HG03469 (cell line): ENCODE data around the gene BCL2L13.
A peak's percentile ranks its signal among the peaks of the same experiment; 100 is the strongest.
"Not testable (repeated sequence)": the region's sequence is repeated elsewhere in the genome, so short reads cannot be mapped to it uniquely, and the experiment has no call there.

ENCODE experiments used
- ATAC-seq: cut with Tn5 transposase; IDR thresholded peaks from one replicate; pipeline ENCODE4 v1.9.1; 2021; ENCODE audit warnings: mild to moderate bottlenecking, moderate library complexity, moderate number of reproducible peaks; ENCODE audit not compliant: unreplicated experiment

The BCL2L13 gene

DNA sequence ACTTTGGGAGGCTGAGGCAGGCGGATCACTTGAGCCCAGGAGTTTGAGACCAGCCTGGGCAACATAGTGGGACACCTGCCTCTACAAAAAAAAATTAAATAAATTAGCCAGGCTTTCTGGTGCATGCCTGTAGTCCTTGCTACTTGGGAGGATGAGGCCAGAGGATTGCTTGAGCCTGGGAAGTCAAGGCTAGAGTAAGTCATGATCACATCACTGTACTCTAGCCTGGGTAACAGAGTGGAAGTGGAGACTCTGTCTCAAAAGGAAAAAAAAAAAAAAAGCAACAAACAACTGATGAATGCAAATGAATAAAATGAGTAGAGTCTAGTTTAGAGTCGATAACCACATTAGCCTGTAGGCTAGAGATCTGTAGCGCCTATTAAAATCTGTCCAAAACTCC lies 3.9 kb upstream of the BCL2L13 start:
- ATAC-seq: no peak

DNA sequence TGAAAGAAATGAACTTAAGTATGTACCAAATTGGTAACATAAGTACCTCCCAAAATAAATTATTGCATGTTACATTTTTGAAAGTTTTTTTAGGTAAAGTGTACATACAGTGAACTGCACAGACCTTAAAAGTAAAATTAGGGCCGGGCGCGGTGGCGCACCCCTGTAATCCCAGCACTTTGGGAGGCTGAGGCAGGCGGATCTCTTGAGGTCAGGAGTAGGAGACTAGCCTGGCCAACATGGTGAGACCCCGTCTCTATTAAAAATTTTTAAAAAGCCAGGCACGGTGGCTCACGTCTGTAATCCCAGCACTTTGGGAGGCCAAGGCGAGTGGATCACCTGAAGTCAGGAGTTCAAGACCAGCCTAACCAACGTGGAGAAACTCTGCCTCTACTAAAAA lies 1.7 kb upstream of the BCL2L13 start:
- ATAC-seq: not testable (repeated sequence)

DNA sequence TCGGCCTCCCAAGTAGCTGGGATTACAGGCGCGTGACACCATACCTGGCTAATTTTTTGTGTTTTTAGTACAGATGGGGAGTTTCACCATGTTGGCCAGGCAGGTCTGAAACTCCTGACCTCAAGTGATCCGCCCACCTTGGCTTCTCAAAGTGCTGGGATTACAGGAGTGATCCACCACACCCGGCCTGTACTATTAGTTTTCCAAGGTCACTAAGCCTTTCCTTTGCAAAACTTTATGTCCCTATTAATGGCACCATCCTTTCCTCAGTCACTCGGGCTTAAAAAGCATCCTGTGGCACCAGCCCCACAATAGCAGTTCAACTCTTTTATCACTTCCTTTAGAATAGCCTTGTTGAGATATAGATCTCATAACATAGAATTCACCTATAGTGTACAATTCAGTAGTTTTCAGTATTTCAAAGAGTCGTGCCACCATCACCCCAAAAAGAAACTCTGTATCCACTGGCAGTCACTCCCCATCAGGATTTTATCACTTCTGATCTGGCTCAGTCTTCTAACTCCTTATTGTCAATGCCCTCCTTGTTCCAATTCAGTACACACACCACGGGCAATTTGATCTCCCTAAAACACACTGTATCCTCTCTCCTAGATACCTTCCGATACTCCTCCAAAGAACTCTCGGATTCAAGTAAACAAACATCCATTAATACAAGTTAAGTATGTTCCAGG lies 921 bp upstream of the BCL2L13 start:
- ATAC-seq: no peak

DNA sequence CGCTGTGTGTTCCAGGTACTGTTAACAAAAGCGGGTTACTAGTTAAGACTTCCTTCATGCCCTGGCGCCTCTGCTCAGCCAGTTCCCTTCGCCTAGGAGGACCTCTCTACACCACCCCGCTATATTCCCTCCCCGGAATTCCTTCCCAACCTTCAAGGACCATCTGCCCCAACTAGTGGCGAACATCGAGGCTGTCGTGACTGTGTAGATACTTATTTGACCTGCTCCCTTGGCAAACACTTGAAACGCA lies 450 bp upstream of the BCL2L13 start:
- ATAC-seq: peak; percentile 15

DNA sequence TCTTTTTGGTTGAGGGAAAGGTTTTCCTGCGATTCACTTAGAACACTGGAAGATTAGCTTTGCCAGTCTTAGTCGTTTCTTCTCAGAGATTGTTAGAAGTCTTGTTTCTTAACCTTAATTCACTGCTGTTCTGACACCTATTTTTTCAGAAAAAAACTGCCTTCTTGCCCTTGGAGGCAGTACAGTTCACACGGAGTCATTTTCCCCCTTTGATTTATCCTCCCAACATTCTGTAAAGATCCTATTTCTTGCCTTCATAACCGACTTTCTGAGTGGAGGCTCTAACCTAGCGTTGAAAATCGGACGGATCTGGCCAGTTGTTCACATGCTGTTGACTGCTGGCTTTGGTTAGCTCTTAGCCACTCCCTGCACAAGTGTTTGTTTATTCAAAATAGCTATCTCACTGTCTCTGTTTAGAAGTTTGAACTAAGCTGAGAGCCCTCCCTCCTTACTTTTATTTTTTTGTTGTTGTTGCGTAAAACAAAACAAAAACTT lies 737 bp downstream of the BCL2L13 start:
- no peak for ATAC-seq

DNA sequence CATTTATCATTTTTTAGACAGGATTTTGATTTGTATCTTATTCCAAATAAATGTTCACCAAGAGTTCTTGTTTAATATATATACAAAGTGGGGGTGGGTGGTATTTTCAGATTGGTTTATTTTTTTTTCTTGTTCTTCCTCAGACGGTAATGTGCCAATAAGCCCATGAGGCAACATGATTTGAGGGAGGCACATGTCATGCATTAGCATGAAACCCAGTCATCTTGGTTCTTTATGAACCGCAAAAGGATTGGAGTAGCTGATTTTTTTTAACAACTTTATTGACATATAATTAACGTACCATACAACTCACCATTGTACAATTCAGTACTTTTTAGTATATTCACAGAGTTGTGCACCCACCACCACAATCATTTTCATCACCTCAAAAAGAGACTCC lies 2.7 kb downstream of the BCL2L13 start:
- ATAC-seq: no peak

DNA sequence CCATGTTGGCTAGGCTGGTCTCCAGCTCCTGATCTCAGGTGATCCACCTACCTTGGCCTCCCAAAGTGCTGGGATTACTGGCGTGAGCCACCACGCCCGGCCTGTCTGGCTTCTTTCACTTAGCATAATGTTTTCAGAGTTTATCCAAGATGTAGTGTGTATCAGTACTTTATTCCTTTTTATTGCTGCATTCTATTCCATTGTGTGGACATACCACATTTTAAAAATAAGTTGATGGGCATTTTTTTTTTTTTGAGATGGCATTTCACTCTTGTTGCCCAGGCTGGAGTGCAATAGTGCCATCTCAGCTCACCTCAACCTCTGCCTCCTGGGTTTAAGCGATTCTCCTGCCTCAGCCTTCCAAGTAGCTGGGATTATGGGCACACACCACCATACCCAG lies 3.8 kb downstream of the BCL2L13 start:
- ATAC-seq: not testable (repeated sequence)

DNA sequence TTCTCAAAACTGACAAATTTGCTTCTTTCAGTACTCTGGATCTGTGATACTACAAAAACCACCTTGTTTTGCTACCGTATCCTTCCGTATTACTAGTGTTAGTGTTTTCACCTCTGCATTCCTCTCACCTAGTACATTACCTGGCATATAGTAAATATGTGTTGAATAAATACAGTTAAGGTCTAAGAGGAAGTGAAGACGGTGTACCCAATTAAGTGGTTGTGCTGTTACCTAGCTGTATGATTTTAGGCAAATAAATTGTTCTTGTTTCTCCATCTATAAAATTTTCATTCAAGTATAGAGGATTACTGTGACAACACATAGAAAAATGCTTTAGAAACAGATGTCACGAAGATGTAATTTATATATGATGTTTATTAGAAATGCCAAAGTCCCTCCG lies 8.9 kb downstream of the BCL2L13 start:
- no peak for ATAC-seq

DNA sequence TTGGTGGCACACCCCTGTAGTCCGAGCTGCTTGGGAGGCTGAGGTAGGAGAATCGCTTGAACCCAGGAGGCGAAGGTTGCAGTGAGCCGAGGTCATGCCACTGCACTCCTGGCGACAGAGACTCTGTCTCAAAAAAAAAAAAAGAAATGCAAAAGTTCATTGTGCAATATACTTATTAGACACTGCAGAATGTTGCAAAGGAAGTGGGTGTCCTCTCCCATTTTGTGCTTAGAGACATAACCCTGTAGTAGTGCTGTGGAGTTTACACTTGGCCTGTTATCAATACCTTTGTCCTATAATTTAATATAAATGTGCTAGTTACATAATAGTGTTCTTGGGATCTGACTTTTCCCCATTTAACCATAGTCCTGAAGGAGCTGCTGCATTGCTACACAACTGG lies 9.4 kb downstream of the BCL2L13 start:
- no peak for ATAC-seq

DNA sequence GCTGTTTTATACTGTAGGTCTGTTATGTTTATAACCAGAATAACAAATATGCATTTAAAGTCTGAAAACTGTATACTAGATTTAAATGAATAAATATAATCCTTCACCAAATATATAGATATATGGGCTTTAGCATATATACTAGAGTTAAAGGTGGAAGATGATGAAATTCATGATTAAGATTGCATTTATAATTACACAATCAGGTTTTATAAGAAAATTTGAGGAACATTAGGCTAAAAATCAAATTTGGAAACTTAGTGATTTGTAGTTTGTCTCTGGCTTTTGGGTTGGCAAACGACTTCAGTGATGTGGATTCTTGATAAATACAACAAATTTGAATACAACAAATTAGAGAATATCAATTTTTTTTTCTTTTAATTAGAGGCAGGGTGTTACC lies 10.0 kb downstream of the BCL2L13 start:
- no peak for ATAC-seq

DNA sequence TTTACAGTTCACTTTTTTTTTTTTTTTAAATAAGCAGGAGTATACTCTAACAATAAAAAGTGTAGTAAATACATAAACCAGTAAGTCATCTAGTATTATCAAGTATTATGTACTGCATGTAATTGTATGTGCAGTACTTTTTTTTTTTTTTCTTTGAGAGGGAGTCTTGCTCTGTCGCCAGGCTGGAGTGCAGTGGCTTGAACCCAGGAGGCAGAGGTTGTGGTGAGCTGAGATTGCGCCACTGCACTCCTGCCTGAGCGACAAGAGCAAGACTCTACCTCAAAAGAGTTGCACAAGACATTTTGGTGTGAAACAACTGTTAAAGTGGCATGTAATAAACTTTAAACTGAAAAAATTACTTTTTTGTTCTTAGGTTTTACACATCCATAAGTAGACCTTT lies 16.7 kb downstream of the BCL2L13 start:
- ATAC-seq: no peak

DNA sequence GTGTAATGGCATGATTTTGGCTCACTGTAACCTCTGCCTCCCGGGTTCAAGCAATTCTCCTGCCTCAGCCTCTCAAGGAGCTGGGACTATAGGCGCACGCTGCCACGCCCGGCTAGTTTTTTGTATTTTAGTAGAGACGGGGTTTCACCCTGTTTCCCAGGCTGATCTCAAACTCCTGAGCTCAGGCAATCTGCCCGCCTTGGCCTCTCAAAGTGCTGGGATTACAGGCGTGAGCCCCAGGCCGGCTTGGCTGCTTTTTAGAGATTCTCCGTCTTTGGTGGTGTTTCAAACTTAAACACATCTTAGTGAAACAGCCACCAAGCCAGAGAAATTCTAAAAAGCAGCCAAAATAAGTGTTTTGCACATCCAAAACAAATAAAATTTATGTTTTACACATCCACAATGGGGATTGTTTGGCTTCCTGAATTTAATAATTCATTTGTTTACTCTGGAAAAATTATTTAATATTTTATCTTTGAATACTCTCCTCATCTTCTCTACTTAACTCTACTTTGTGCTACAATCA lies 18.4 kb downstream of the BCL2L13 start:
- ATAC-seq: no peak

DNA sequence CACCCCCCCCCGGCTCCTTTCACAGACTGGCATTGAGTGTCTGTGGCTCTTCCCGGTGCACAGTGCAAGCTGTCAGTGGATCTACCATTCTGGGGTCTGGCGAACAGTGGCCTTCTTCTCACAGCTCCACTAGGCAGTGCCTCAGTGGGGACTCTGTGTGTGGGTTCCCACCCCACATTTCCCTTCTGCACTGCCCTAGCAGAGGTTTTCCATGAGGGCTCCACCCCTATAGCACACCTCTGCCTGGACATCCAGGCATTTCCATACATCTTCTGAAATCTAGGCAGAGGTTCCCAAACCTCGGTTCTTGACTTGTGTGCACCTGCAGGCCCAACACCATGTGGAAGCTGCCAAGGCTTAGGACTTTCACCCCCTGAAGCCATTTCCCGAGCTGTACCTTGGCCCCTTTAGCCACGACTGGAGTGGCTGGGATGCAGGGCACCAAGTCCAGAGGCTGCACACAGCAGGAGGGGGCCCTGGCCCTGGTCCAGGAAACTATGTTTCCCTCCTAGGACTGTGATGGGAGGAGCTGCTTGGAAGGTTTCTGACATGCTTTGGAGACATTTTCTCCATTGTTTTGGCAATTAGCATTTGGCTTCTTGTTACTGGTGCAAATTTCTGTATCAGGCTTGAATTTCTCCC lies 26.0 kb downstream of the BCL2L13 start:
- no peak for ATAC-seq

DNA sequence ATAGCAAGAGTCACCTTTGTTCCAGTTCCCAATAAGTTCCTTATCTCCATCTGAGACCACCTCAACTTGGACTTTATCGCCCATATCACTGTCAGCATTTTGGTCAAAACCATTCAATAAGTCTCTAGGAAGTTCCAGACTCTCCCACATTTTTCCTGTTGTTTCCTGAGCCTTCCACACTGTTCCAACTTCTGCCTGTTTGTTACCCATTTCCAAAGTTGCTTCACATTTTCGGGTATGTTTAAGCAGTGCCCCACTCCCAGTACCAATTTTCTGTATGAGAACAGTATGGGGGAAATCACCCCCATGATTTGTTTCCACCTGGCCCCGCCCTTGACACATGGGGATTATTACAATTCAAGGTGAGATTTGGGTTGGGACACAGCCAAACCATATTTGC lies 26.7 kb downstream of the BCL2L13 start:
- no peak for ATAC-seq

DNA sequence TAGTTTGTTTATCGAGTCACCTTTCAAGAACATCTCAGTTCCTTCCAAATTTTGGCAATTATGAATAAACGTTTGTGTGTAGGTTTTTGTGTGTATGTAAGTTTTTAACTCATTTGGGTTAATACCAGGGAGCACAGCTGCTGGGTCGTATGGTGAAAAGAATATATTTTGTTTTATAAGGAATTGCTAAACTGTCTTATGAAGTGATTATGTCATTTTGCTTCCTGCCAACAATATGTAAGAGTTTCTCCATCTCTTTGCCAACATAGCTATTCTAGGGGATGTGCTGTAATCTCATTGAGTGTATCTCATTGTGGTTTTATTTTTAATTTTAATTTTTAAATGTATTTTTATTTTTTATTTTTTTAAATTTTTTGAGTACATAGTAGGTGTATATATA lies 27.3 kb downstream of the BCL2L13 start:
- ATAC-seq: no peak

DNA sequence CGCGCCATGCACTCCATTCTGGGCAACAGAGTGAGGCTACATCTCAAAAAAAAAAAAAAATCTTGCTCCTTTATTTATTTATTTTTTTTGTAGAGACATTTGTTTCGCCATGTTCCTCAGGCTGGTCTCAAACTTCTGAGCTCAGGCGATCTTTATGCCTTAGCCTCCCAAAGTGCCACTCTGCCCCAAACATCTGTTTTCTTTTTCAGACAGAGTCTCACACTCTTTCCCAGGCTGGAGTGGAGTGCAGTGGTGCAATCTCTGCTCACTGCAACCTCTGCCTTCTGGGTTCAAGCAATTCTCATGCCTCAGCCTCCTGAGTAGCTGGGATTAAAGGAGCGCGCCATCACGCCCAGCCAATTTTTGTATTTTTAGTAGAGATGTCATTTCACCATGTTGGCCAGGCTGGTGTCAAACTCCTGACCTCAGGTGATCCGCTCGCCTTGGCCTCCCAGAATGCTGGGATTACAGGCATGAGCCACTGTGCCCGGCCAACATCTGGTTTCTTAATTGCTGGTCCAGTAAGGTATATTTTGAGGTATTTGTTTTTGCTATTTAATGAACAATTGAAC lies 33.0 kb downstream of the BCL2L13 start:
- ATAC-seq: not testable (repeated sequence)

DNA sequence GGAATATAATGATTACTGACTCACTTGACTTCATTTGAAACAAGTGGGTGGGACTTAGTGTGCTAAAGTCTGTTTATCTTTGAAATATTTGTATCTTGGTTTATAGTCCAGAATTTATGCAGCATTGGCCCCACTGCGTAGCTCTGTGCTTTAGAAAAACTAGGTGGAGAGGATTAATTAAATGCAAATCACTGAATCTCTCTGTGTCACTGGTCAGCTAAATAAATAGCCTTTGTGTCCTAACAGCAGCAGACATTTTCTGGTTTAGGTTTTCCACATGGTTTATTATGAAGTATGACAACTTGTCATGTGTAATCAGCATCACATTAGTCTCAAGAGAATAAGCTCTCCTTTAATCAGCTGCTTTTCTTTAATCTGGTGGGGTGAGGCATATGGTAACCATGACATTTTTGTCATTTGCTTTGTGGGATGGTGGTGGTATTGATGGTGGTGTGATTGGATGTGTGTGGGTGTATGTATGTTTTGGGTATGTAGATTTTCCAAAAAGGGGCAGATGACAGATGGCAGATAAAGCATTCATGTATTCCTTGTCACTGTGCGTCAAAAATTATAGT lies 33.9 kb downstream of the BCL2L13 start:
- no peak for ATAC-seq

DNA sequence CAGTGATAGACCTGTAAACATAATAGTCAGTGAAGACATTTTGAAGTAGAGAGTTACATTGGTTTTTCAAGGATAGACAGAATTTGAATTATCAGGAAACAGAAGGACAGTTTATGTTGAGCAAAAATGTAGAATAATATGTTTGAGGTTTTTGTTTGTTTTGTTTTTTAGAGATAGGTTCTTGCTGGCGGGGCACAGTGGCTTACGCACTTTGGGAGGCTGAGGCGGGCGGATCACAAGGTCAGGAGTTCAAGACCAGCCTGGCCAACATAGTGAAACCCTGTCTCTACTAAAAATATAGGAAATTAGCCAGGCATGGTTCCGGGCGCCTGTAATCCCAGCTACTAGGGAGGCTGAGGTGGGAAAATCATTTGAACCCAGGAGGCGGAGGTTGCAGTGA lies 35.6 kb downstream of the BCL2L13 start:
- no peak for ATAC-seq

DNA sequence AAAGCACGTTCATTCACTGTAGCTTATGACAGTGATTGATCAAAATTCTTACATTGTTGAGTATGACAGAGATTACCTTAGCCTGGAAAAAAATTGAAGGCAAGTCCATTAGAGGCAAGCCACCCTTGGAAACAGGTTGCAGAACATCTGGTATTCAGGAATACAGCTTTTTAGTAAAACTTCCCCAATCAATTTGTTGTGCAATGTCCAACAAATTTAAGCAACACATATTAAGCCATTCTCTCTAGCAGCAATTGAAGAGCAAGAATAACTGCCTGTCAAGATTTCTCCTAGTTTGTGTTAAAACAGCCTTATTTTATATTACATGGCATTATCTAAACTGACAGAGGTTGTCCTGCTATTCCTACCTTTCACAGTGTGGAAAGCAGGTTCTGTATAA lies 37.0 kb downstream of the BCL2L13 start:
- ATAC-seq: no peak

DNA sequence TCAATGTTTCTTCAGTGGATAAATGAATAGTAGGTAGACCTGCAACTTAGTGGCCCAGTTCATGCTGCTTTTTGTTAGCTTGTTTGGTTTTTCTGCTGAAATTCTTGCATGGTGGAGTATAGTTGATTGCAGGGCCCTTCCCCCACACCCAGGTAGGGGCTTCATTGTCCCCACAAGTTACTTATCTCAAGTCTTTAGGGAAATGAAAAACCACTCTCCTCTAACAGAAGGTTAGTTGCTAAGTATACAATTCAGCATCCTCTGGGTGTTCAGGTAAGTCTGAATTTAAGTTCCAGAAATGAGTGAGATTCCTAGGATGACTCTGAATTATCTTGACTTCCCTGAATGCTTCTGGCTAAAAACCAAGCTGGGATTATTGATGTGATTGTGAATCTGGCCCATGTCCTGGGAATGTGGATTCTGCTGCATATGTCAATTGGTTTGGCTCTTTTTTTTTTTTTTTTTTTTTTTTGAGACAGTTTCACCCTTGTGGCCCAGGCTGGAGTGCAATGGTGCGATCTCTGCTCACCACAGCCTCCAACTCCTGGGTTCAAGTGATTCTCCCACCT lies 40.3 kb downstream of the BCL2L13 start:
- no peak for ATAC-seq

DNA sequence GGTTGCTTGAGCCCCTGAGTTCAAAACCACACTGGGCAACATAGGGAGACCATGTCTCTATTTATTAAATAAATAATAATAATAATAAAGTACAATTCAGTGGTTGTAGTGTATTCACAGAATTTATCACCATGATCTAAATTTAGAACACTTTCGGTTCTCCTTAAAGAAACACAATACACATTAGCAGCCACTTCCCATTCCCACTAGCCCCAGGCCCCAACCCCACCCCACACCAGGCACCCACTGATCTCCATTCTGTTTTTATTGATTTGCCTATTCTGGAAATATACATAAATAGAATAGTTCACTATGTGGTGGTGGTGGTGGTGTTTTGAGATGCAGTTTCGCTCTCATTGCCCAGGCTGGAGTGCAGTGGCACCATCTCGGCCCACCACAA lies 45.7 kb downstream of the BCL2L13 start:
- ATAC-seq: no peak

DNA sequence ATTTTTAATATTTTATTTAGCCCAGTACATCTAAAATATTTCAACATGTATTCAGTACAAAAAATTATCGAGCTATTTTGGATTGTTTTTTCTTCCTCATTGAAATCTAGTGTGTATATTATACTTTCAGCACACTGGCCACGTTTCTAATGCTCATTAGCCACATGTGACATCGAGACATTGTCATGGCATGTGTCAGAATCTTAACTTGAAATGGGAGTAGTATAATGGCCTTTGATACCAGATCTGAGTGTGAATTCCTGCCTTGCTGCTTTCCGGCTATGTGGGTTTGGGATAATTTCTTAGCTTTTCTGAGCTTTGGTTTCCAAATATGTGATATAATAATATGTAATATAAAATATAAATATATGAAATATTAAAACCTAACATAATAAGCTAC lies 54.3 kb downstream of the BCL2L13 start:
- ATAC-seq: no peak
